HK-2 (cell line): ENCODE measurements around the gene WWOX.

ENCODE experiments used
- DNase-seq: peaks from one replicate; pipeline ENCODE4 v3.0.0-alpha.2; 2018; ENCODE audit not compliant: unreplicated experiment

WWOX gene

DNA sequence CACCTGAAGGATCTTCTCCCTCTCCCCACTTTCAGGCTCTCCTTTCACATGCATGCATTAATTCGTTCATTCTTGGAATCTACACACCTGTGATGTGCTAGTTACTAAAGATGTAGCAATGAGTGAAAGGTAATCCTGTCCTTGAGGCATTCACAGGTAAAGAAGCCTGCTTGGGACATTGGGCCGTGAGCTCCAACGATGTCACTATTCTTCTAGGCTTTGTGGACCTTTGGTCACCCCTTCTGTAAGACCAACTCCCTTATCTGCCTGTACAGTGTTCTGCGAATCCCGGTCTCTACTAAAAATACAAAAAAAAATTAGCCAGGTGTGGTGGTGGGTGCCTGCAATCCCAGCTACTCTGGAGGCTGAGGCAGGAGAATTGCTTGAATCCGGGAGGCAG, 892.5 kb downstream of the WWOX start:
- DNase-seq, result no peak

DNA sequence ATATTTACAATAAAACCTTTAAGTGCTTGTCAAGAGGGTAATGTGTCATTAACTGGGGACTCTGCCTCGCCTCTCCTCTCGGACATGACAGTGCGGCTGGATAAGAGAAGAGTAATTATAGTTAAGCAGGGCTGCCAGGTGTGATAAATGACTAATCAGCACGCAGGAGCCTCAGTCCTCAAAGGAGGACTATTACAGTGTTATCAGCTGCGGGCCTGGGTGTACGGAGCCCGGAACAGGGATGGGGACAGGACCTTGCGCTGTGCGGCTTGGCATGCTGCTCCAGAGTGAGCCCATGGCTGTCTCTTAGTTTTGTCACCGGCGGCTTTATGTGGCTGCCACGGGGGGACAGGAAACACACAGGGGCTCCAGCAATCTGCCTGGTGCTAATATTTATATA, 893.9 kb downstream of the WWOX start:
- DNase-seq, result no peak

DNA sequence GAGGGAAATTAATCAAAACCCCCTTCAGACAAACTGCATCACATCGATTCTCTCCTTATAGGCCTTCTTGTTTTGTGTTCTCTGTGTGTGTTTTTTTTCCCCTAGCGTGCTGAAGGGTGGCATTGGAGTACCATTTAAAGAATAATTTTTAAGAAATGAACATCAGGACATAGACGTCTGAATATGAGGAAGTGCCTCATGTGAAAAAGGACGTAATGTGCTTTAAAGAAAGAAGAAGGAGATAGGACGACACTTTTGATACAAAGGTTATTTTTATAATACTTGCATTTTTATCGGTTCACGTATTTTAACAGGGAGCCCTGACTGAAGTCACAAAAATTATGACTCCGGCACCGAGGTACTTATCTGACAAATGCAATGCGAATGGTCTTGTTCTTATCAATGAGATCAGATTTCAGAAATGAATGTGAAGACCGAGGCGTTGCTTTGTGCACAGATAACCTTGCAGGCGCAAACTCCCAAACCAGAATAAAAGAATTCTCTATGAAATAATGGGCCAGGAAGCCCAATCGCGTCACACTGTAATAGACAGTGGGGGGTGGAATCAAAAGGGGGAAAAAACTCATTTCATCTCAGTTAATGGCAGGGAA, 894.8 kb downstream of the WWOX start:
- DNase-seq, result no peak

DNA sequence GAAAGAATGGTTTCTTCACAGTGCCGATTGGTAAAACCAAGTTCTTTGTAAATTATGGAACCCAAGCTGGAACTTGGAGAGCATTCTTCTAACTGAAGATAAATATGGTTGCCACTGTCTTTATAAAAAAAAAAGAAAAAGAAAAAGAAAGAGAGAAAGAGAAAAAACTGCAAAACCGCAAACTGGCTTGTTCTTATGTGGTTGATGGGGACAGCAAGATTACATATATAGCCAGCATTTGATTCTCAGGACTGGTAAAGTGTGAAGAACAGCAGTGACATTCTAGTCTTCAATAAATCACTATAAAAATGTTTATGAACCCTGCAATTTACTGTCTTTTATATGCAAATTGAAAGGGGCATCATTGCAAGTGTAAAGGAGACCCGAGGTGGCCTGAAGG, 896.0 kb downstream of the WWOX start:
- no peak for DNase-seq

DNA sequence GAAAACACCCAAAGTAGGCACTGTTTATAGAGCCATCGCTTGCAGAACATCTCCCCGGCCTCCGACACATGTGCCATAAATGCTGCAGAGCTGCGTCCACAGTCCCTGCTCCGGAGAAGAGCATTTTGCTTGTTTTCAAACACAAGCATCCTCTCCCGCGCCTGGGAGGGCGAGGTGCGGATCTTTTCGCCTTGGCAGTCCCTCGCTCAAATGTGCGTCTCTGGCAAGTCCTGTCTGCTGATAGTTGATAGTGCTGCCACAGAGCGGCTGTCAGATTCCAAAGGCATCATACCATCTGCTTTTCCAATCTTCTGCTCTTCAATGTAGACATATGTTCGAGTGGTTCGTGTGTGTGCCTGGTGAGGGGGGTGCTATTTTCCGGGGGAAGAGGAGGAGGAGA, 897.3 kb downstream of the WWOX start:
- no peak for DNase-seq

DNA sequence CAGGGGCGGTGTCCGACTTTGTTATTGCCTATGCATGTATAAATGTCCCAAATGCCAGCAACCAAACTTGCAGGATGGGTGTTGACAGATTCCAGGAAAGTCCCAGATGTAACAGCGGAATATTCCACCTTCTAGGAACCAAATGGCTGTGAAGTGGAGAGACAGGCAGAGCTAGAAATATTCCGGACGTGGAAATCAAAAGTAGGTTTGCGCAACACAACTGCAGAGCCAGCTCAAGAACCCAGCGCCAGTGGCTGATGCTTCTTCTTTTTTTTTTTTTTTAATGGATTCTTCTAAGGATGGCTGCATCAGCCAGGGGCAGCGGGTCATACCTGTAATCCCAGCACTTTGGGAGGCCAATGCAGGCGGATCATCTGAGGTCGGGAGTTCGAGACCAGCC, 899.4 kb downstream of the WWOX start:
- DNase-seq, result no peak

DNA sequence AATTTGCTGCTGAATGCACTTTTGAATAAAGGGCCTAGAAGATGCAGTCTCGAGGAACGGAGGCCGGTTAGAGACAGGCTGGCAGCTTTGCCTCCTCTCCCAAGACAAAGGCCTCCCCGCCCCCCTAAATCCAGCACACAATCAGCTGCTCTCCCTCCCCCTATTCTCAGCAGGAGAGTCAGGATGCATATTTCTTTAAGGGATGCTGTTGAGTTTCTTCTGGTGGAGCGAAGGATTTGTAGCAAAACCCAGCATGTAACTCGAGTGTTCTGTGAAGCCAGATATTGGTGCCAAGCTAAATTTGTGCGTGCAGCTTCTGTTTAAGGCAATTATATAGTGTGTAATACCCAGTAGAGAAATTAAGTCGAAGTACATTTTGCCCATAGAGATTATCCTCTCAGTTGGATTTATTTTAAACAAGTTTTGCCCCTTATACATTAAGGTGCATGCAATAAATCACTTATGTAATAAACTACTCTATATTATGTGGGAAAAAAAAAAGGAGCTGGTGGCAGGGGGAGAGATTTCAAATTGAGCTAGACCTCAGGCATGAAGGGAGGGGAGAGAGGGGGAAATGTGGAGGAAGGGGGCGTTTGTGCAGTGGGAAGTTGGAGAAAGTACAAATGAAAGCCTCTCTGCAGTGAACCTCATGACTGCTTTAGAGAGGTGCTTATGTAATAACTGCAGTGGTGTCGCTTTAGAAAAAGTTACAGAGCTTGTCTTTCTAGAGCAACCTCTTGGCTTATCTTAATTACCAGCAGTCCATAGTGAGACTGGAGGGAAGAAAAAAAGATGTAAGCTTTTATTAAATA, 901.9 kb downstream of the WWOX start:
- no peak for DNase-seq

DNA sequence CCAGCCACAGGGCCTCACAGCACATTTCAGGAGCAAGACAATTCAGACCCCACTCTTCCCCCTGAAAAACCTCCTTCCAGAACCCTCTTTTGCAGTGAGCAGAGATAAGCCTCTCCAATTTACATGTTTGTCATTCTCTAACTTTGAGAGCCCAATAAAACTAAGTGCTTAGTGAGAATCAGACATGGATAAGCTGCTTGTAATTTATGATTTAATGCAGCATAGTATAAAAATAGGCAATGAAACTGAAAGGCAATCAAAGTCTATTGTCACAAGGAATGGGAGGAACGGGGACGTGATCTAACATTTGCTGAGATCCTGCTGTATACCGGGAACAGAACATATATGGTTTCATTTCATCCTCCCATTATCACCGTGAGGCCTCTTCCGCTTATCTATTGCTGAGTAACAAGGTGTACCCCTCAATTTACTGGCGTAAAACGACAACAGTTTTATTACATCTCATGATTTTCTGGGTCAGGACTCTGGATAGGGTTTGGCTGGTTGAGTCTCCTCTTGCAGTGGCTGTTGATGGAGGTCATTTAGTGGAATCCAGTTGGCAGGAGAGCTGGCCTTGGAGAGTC, 903.7 kb downstream of the WWOX start:
- DNase-seq, result no peak

DNA sequence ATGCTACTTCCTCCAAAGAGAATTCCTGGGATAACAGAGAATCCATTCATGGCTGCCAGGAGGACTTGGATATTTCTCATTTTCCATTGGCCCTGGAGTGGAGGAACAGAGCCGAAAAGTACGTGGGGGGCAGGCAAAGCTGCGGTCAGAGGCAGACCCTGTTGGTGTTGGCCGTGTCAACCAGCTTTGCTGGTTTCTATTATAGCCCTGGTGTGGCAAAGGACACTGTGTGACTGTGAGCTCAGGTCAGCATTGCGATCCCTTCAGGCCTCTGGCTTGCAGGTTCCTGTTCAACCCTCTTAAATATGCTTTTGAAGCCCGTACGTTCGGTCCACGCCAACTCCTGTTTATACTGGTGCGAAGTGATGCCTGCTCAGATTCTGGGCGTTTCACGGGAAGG, 904.9 kb downstream of the WWOX start:
- DNase-seq, result no peak

DNA sequence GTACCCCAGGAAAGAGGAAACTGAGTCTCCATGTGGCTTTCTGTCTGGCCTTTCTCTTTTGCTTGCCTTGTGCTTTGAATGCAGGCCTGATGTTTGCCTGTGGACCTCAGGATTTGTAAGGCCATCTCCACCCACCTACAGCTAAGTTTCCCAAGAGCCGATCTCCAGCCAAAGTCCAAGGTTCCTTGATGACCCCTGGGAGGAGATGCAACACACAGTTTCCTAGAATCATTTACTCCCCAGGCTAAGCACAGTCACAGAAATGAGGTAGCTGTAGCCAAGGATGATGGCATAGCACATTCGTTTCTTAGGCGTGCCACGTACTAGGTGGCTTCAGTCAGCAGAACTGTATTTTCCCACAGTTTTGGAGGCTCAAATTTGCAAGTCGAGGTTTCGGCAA, 905.6 kb downstream of the WWOX start:
- no peak for DNase-seq

DNA sequence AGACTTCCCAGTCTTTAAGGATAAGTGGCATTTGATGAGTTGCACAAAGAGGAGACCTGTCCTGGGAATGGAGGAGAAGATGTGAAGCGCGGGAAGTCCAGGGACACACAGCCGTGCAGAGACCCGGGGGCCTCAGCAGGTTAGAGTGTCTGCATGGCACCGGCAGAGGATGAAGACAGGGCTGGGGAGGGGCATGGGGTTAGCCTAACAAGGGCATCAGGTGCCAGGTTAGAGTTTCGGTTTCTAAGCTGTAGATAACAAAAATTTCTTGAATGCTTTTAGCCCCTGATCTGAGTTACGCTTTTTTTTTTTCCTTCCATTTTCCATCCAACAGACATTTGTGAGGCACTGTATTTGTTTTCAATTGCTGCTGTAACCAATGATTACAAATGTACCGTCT, 906.8 kb downstream of the WWOX start:
- DNase-seq, result no peak

DNA sequence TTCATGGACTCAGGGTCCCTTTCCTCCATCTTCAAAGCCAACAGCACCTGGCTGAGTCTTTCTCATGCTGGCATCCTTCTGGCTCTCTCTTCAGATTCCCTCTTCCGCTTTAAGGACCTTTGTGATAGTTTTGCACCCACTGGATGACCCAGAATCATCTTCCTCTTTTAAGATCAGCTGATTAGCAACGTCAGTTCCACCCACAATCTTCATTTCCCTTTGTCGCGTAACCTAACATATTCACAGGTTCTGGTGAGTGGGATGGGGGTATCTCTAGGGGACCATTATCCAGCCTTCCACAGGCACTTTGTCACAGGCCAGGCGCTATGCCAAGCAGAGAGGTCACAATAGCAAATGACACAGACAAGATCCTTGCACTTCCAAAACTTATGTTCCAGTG, 907.3 kb downstream of the WWOX start:
- no peak for DNase-seq

DNA sequence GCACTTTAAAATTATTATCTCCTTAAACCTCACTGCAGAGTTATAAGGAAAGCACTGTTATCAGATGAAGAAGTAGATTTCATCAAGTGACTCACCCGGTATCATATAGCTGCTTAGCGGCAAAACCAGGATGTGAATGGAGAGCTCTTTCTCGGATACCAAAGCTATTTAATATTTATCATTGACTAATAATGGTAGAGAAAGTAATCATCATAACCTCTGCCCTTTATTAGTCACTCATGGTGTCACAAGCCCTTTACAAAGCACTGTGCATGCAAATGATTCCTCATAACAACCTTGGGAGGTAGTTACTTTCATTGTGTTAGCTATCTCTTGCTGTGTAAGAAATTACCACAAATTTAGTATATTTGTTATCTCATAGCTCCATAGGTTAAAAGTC, 908.2 kb downstream of the WWOX start:
- no peak for DNase-seq

DNA sequence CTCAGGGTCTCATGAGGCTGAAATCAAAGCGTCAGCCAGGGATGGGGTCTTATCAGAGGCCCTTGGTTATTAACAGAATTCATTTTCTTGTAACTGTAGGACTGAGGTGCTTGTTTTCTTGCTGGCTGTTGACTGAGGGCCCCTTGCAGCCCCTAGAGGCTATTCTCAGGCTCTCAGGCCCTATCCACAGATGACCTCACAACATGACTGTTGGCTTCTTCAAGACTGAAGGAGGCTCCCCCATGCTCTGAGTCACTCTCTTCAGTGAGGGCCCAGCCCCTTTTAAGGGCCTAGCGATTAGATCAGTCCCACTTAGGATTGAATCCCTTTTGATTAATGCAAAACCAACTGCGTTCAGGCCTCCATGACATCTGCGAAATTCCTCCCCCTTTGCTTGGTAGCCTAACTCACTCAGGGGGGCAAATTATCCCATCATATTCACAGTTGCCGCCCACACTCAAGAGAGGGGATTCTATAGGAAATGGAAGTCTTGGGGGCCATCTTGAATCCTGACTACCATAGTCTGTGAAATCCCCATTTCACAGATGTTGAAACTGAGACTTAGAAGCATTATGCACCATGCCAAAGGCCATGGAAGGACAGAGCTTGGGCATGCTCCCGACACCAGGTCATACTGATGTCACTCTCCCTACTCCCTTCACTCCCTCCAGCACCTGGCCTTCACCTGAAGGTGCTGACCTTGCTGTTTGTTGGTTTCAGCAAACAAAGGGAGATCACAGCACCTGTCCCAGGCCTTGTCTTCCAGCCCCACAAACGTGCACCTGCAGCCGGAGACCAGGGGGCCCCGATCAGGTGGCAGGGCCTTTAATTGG, 908.8 kb downstream of the WWOX start:
- no peak for DNase-seq

DNA sequence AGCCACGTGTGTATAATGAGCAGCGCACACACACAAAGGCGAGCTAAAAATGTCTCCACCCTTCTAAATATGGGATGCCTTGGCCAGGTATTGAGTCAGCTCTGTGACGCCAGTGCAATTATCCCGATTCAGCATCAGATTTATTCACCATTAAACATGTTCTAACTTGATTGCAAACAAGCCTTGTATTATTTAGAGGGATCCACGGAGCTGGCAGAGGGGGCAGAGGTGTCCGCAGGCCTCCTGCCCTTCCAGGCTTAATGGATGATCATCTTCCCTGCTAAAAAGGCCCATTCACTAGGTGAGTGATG, 909.4 kb downstream of the WWOX start:
- no peak for DNase-seq

DNA sequence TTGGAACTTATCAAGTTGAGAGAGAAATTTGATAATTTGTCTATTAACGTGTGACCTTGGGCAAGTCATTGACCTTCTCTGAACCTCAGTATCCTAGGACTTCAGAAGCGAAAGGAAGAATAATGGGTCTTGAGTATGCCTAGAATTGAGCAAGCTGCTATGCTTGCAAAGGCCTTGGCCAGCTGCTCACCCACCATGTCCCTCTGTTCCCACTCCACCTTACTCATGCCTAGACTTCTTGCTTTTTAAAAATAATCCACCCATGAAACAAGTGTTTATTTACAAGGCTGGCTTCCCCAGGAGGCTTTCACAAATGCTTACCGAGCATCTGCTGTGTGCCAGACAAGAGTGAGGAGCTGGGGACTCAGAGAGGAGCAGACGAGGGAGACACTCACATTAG, 910.4 kb downstream of the WWOX start:
- no peak for DNase-seq

DNA sequence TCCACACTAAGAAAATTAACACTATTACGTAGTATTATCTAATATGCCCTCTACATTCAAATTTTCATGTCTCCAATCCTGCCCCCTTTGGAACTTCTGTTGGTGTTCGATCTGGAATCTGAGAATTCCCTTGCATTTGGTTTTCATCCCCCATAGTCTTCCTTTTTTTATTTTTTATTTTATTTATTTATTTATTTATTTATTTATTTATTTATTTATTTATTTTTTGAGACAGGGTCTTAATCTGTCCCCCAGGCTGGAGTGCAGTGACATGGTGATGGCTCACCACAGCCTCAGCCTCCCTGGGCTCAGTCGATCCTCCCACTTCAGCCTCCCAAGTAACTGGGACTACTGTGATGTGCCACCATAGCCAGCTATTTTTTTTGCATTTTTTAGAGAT, 911.8 kb downstream of the WWOX start:
- no peak for DNase-seq

DNA sequence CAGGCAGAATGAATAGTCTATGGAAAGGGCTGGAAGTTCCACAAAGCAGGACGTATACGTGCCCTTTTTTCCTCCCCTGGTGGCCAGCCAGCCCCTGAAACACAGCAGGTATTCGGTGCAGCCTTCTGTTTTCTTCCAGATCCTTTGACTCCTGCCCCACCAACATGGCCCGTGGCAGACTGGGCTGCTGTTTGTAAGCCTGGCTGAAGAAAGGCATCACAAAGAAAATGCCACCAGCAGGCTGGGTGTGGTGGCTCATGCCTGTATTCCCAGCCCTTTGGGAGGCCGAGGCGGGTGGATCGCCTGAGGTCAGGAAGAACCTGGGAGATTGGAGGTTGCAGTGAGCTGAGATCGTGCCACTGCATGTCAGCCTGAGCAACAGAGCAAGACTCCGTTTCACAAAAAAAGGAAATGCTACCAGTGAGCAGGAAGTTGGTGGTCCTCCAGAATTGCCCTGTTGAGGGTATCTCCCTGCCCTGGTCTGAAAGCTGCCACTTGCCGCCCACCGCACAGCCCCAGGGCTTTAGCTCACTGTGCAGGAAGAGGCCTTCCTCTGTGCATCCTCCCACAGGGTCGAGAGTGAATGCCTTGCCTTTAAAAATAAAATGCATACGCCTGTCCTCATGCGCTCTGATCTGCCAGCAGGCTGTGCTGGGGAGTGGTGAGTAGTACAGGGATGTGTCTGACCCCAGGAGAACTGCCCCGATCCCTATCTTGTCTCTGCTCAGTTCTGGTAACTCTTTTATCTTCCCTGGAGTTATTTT, 913.4 kb downstream of the WWOX start:
- DNase-seq, result no peak

DNA sequence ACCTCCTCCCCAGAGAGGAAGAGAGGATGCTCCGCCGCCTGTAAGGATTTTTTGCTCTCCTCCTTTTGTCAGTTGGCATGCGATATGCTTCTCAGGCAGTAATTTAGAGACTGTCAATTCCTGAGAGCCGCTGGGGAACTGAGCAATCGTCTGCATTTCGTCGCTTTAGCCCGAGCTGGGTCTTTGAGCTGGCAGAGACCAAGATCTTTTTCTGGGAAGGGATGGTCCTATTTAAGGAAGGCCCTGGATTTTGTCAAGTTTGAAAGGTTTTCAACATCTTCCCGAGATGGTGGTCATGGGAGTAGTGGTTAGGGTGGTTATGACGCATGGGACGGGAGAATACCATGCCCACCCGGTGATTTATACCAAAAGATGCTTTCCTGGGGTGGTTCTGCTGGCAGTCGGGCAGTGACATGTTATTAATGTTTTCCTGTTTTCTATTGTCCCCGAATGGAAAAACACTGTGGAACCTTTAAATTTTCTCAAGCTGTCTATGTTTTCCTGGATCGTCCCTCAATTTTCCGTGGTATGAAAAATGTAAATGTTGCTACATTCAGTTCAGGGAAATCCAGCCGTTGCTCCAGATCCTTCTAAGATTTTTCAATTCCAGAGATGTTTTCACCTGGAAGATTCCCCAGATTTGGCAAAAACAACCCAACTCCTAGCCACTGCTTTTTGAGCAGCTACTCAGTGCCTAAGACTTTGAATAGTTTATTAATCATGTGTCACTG, 914.6 kb downstream of the WWOX start:
- no peak for DNase-seq

DNA sequence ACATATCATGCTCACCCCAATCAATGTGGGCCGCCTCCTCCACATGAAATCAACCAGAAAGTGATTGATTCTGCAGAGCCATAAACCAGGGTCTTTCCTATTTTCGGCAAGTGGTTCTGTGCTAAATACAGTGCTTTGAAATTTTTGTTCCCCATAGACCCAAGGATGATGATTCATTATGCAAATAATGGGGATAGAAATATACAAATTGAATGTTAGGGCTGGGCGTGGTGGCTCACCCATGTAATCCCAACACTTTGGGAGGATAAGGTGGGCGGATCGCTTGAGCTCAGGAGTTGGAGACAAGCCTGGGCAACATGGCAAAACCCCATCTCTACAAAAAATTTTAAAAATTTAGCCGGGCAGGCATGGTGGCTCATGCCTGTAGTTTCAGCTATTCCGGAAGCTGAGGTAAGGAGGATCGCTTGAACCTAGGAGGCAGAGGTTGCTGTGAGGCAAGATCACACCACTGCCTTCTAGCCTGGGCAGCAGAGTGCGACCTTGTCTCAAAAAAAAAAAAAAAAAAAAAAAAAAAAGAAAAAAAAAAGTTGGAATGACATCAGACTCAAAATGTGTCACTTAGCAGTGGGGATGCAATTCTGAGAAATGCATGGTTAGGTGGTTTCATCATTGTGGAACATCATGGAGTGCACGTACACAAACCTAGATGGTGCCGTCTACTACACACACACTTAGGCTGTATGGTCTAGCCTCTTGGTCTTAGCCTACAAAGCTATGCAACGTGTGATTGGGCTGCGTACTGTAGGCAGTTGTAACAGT, 919.4 kb downstream of the WWOX start:
- no peak for DNase-seq

DNA sequence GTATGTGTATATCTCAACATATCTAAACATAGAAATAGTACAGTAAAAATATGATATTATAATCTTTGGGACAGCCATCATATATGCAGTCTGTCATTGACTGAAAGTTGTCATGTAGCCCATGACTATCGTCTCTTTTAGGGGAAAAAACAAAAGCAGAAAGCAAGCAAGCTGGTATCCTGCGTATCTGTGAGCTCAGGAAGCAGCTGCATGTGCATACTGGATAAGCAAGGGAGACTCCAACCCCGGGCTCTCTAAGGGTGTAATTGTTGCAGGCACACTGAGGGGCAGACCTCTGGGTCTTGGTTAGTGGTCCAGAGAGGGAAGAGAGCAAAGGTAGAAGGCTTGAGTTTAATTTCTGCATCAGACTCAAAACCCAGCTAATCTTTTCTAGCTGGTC, 920.0 kb downstream of the WWOX start:
- no peak for DNase-seq
